ENCODE measurements around the gene SFT2D3.

The SFT2D3 gene

GRCh38 chr2:127701193-127701650 lies at the start of gene SFT2D3:
Gene SFT2D3, plus strand, starts transcription at chr2:127701497. Its CDS starts 32 bp downstream, at chr2:127701529.
- DNase-seq (ENCODE audit: low read depth), result peak; percentile 76

- DNase-seq (ENCODE audit: low read depth), result no peak
These were observed 49.2 kb upstream of the SFT2D3 start for GRCh38 chr2:127651971-127652550.

- DNase-seq (ENCODE audit: low read depth), result no peak
These were observed 48.4 kb upstream of the SFT2D3 start for GRCh38 chr2:127652786-127653357.

- DNase-seq (ENCODE audit: low read depth), result no peak
These were observed 47.7 kb upstream of the SFT2D3 start for GRCh38 chr2:127653421-127654083.

GRCh38 chr2:127654084-127654837 lies 47.0 kb upstream of the SFT2D3 start:
- no peak for DNase-seq (ENCODE audit: low read depth)

- DNase-seq (ENCODE audit: low read depth), result no peak
These were observed 46.5 kb upstream of the SFT2D3 start for GRCh38 chr2:127654838-127655175.

- DNase-seq (ENCODE audit: low read depth), result no peak
These were observed 45.9 kb upstream of the SFT2D3 start for GRCh38 chr2:127655209-127656073.

GRCh38 chr2:127656569-127657231 lies 44.6 kb upstream of the SFT2D3 start:
- DNase-seq (ENCODE audit: low read depth), result no peak

GRCh38 chr2:127657232-127657595 lies 44.1 kb upstream of the SFT2D3 start:
- DNase-seq (ENCODE audit: low read depth), result no peak

GRCh38 chr2:127658146-127658545 lies 43.2 kb upstream of the SFT2D3 start:
- DNase-seq (ENCODE audit: low read depth), result no peak

- DNase-seq (ENCODE audit: low read depth), result no peak
These were observed 42.5 kb upstream of the SFT2D3 start for GRCh38 chr2:127658641-127659407.

- DNase-seq (ENCODE audit: low read depth), result no peak
These were observed 41.6 kb upstream of the SFT2D3 start for GRCh38 chr2:127659408-127660290.

GRCh38 chr2:127660291-127660578 lies 41.1 kb upstream of the SFT2D3 start:
- DNase-seq (ENCODE audit: low read depth), result no peak

GRCh38 chr2:127661072-127661649 lies 40.1 kb upstream of the SFT2D3 start:
- no peak for DNase-seq (ENCODE audit: low read depth)

GRCh38 chr2:127661949-127662510 lies 39.3 kb upstream of the SFT2D3 start:
- DNase-seq (ENCODE audit: low read depth), result no peak

GRCh38 chr2:127662937-127663565 lies 38.2 kb upstream of the SFT2D3 start:
- DNase-seq (ENCODE audit: low read depth), result no peak

GRCh38 chr2:127663566-127664064 lies 37.7 kb upstream of the SFT2D3 start:
- no peak for DNase-seq (ENCODE audit: low read depth)

All from GM04504 (cell line).